Endodermal cell (in vitro differentiated cells): Measurements from ENCODE around the gene NUDCD3. TPM values are rescaled to one million over a fixed set of nuclear protein-coding genes. Genes with fewer than 3 reads are reported as not detected.

Experiments used
- DNase-seq: peaks from one replicate; pipeline ENCODE4 v3.0.0-alpha.2; 2017
- H3K27ac ChIP-seq: 2 replicates; pipeline ENCODE4 v1.5.1; 2013; ENCODE audit warnings: mild to moderate bottlenecking, low read depth, low read length, moderate library complexity
- H3K27me3 ChIP-seq: 2 replicates; pipeline ENCODE4 v1.6.1; 2013; ENCODE audit warnings: mild to moderate bottlenecking, low read length, moderate library complexity; ENCODE audit not compliant: insufficient read depth, control insufficient read depth, poor library complexity, severe bottlenecking
- H3K36me3 ChIP-seq: 2 replicates; pipeline ENCODE4 v1.7.0; 2013; ENCODE audit warnings: mild to moderate bottlenecking, low read length, moderate library complexity; ENCODE audit not compliant: control insufficient read depth, insufficient read depth
- H3K4me1 ChIP-seq: one replicate; pipeline ENCODE4 v1.7.0; 2013; ENCODE audit warnings: low read length; ENCODE audit not compliant: control insufficient read depth, insufficient read depth
- H3K4me3 ChIP-seq: 2 replicates; pipeline ENCODE4 v1.5.1; 2013; ENCODE audit warnings: mild to moderate bottlenecking, low read length, moderate library complexity
- H3K9ac ChIP-seq: 2 replicates; pipeline ENCODE4 v1.6.1; 2013; ENCODE audit warnings: mild to moderate bottlenecking, low read length, moderate library complexity; ENCODE audit not compliant: poor library complexity, severe bottlenecking; ENCODE audit errors: extremely low read depth
- H3K9me3 ChIP-seq: 2 replicates; pipeline ENCODE4 v1.6.1; 2013; ENCODE audit warnings: mild to moderate bottlenecking, low read length, moderate library complexity; ENCODE audit not compliant: control insufficient read depth
- H3K27ac Mint-ChIP-seq: 2 replicates; pipeline ENCODE4 v1.8.0; 2020; ENCODE audit warnings: mixed read lengths
- H3K27me3 Mint-ChIP-seq: 2 replicates; pipeline ENCODE4 v1.8.0; 2021; ENCODE audit warnings: mild to moderate bottlenecking, mixed read lengths; ENCODE audit not compliant: insufficient read depth
- H3K36me3 Mint-ChIP-seq: 2 replicates; pipeline ENCODE4 v1.8.0; 2020; ENCODE audit warnings: low read depth, mixed read lengths
- H3K4me1 Mint-ChIP-seq: 2 replicates; pipeline ENCODE4 v1.8.0; 2020; ENCODE audit warnings: mixed read lengths
- H3K4me3 Mint-ChIP-seq: 2 replicates; pipeline ENCODE4 v1.8.0; 2020; ENCODE audit warnings: mild to moderate bottlenecking, moderate library complexity, mixed read lengths
- H3K9me3 Mint-ChIP-seq: 2 replicates; pipeline ENCODE4 v1.8.0; 2020; ENCODE audit warnings: mild to moderate bottlenecking, mixed read lengths
- CTCF ChIP-seq: fragments of 200-600 bp; sonication (generic); conservative IDR thresholded peaks from 2 replicates; pipeline ENCODE4 v1.5.0; 2021; ENCODE audit warnings: antibody characterized with exemption, mild to moderate bottlenecking
- WGBS, 2 experiments: methylation state at CpG; one replicate each; pipeline versions ENCODE4 v1.1.5 to v1.1.7; 2013; ENCODE audit warnings: missing lambda C conversion rate in 2 of 2, mixed read lengths in 1 of 2; ENCODE audit not compliant: insufficient coverage in 1 of 2, insufficient read length in 1 of 2; 5-methylcytosine and 5-hydroxymethylcytosine counted together
- total RNA-seq, 2 donors: library from RNA; stranded (reverse); fragmentation: NEBNext Ultra II Directional in 1 of 2; extraction: Animal tissue kit (Norgen Biotek cat#: 25700) in 1 of 2; gene quantifications; 2 replicates in 1 of 2; 3 replicates in 1 of 2; pipeline ENCODE4 v1.2.1, GENCODE V29; 2021

Gene NUDCD3
- total RNA-seq, 2 donors from 2014 or later, result 80.8 to 116 TPM

GRCh38 chr7:44521347-44522095 lies 31.1 kb upstream of the NUDCD3 start:
- no peak overlapping the region for H3K9ac ChIP-seq
- no peak overlapping the region for H3K4me3 ChIP-seq
- 90 to 94% methylated on average over 8 to 15 of the region's 15 CpGs for WGBS, 2 experiments
- no peak overlapping the region for H3K27ac ChIP-seq
- H3K27me3 ChIP-seq, result no peaks in the 10 kb centered on the region
- peaks cover 6% of the 10 kb centered on the region for H3K9me3 ChIP-seq
- Mint-ChIP-seq H3K27me3 (peaks cover 13% of the 10 kb centered on the region), H3K4me1 (no peaks in the 10 kb centered on the region), H3K9me3 (peaks cover 20% of the 10 kb centered on the region), H3K27ac (no peak overlapping the region), H3K4me3 (no peak overlapping the region), H3K36me3 (no peaks in the 10 kb centered on the region)
- no peaks in the 10 kb centered on the region for H3K4me1 ChIP-seq
- no peak for DNase-seq
- TF ChIP-seq CTCF, result no peak
- no peaks in the 10 kb centered on the region for H3K36me3 ChIP-seq

- no peak overlapping the region for H3K9ac ChIP-seq
- no peak for DNase-seq
- H3K27me3 Mint-ChIP-seq, result peaks cover 13% of the 10 kb centered on the region
- no peaks in the 10 kb centered on the region for H3K36me3 ChIP-seq
- no peaks in the 10 kb centered on the region for H3K4me1 Mint-ChIP-seq
- no peaks in the 10 kb centered on the region for H3K4me1 ChIP-seq
- H3K4me3 ChIP-seq, result no peak overlapping the region
- no peak overlapping the region for H3K27ac Mint-ChIP-seq
- H3K27me3 ChIP-seq, result no peaks in the 10 kb centered on the region
- H3K36me3 Mint-ChIP-seq, result no peaks in the 10 kb centered on the region
- H3K27ac ChIP-seq, result no peak overlapping the region
- H3K4me3 Mint-ChIP-seq, result no peak overlapping the region
- peaks cover 6% of the 10 kb centered on the region for H3K9me3 ChIP-seq
- 73 to 88% methylated on average over 2 to 5 of the region's 5 CpGs for WGBS, 2 experiments
- peaks cover 14% of the 10 kb centered on the region for H3K9me3 Mint-ChIP-seq
- no peak for TF ChIP-seq CTCF
Measured at GRCh38 chr7:44520574-44520973, 30.1 kb upstream of the NUDCD3 start.

GRCh38 chr7:44519546-44519945 lies 29.1 kb upstream of the NUDCD3 start:
- Histone ChIP-seq H3K4me1 (no peaks in the 10 kb centered on the region), H3K36me3 (no peaks in the 10 kb centered on the region), H3K4me3 (no peak overlapping the region), H3K9me3 (peaks cover 6% of the 10 kb centered on the region), H3K9ac (no peak overlapping the region), H3K27me3 (no peaks in the 10 kb centered on the region), H3K27ac (no peak overlapping the region)
- no peak for DNase-seq
- Mint-ChIP-seq H3K27me3 (peaks cover 9% of the 10 kb centered on the region), H3K36me3 (no peaks in the 10 kb centered on the region), H3K27ac (no peak overlapping the region), H3K4me1 (no peaks in the 10 kb centered on the region), H3K4me3 (no peak overlapping the region), H3K9me3 (peaks cover 7% of the 10 kb centered on the region)
- WGBS, 2 experiments, result 85 to 100% methylated on average over 2 to 7 of the region's 7 CpGs
- no peak for TF ChIP-seq CTCF
